B cell (primary cell): Measurements from ENCODE around the gene KIF25. TPM values are rescaled to one million over a fixed set of nuclear protein-coding genes. Genes with fewer than 3 reads are reported as not detected.

Source experiments
- ATAC-seq: fragments of 200-7000 bp; cut with Tn5 transposase; one replicate; pipeline ENCODE4 v1.10.0; 2021; ENCODE audit warnings: low read depth, mild to moderate bottlenecking, moderate number of reproducible peaks, moderate library complexity
- CTCF ChIA-PET: fragments of 350-600 bp; sonication (Branson Sonifier 250); formaldehyde crosslinking; loops from one replicate; lab custom pipeline; 2021; ENCODE audit warnings: antibody characterized with exemption, inconsistent platforms; lab: Charles Lee
- POLR2A ChIA-PET: fragments of 350-600 bp; sonication (Branson Sonifier 250); formaldehyde crosslinking; loops from one replicate; lab custom pipeline; 2021; ENCODE audit warnings: antibody characterized with exemption; lab: Charles Lee
- DNase-seq: peaks from one replicate; pipeline ENCODE4 v3.0.0; 2013
- H2AFZ ChIP-seq: 2 replicates; pipeline ENCODE4 v1.6.1; 2012; ENCODE audit warnings: mild to moderate bottlenecking, low read depth, low read length; ENCODE audit not compliant: insufficient read depth, poor library complexity, severe bottlenecking
- H3K27ac ChIP-seq, 2 donors: 1 replicate in 1 of 2; 2 replicates in 1 of 2; pipeline ENCODE4 v1.5.1; 2012 to 2013; ENCODE audit warnings: low read length in 2 of 2, mild to moderate bottlenecking in 2 of 2, moderate library complexity in 1 of 2
- H3K27me3 ChIP-seq, 4 experiments: fragments of 200-600 bp in 1 of 4; sonication (generic) in 1 of 4; replicated peaks in 1 of 4; 1 replicate in 2 of 4; 2 replicates in 2 of 4; pipeline versions ENCODE4 v1.6.1 to v1.7.0; 2013 to 2016; ENCODE audit warnings: low read length in 3 of 4, mild to moderate bottlenecking in 2 of 4, mixed read lengths in 1 of 4, moderate library complexity in 1 of 4; ENCODE audit not compliant: insufficient read depth in 4 of 4, control insufficient read depth in 3 of 4; ENCODE audit errors: control extremely low read depth in 1 of 4
- H3K36me3 ChIP-seq, 2 experiments: replicated peaks in 1 of 2; 1 replicate in 1 of 2; 2 replicates in 1 of 2; pipeline versions ENCODE4 v1.6.1 to v1.7.1; 2013; ENCODE audit warnings: low read length in 1 of 2; ENCODE audit not compliant: insufficient read depth in 2 of 2, control insufficient read depth in 1 of 2; ENCODE audit errors: control extremely low read depth in 1 of 2, extremely low read depth in 1 of 2
- H3K4me1 ChIP-seq, 2 donors: fragments of 200-600 bp in 1 of 2; sonication (generic) in 1 of 2; 1 replicate in 1 of 2; 2 replicates in 1 of 2; pipeline versions ENCODE4 v1.5.1 to v1.6.1; 2013 to 2017; ENCODE audit warnings: low read length in 2 of 2; ENCODE audit not compliant: control insufficient read depth in 2 of 2, insufficient read depth in 2 of 2
- H3K4me2 ChIP-seq: replicated peaks from 2 replicates; pipeline ENCODE3; 2012; ENCODE audit warnings: mild to moderate bottlenecking, low read depth, low read length; ENCODE audit not compliant: poor library complexity, severe bottlenecking
- H3K4me3 ChIP-seq, 5 experiments: fragments of 200-600 bp in 1 of 5; sonication (generic) in 1 of 5; 1 replicate in 3 of 5; 2 replicates in 2 of 5; pipeline versions ENCODE4 v1.5.1 to v1.7.0; 2011 to 2016; ENCODE audit warnings: low read length in 4 of 5, mild to moderate bottlenecking in 4 of 5, low read depth in 2 of 5, control low read depth in 1 of 5, moderate library complexity in 1 of 5; ENCODE audit not compliant: insufficient read depth in 1 of 5; ENCODE audit errors: control extremely low read depth in 1 of 5, extremely low read depth in 1 of 5
- H3K79me2 ChIP-seq: fragments of 200-600 bp; sonication (generic); one replicate; pipeline ENCODE4 v1.6.0; 2016; ENCODE audit warnings: low read length; ENCODE audit not compliant: control insufficient read depth, insufficient read depth
- H3K9ac ChIP-seq: fragments of 200-600 bp; sonication (generic); 2 replicates; pipeline ENCODE4 v1.6.1; 2017; ENCODE audit warnings: mild to moderate bottlenecking, low read length, moderate library complexity
- H3K9me3 ChIP-seq, 3 donors: one replicate each; pipeline versions ENCODE4 v1.6.1 to v1.7.1; 2013; ENCODE audit warnings: low read length in 2 of 3; ENCODE audit not compliant: control insufficient read depth in 2 of 3, insufficient read depth in 1 of 3; ENCODE audit errors: control extremely low read depth in 1 of 3
- H4K20me1 ChIP-seq: 2 replicates; pipeline ENCODE4 v1.6.0; 2012; ENCODE audit warnings: mild to moderate bottlenecking, low read length; ENCODE audit not compliant: insufficient read depth, control insufficient read depth, poor library complexity, severe bottlenecking
- H3K27ac Mint-ChIP-seq: one replicate; pipeline ENCODE4 v1.8.0; 2021; ENCODE audit warnings: mixed read lengths
- H3K27me3 Mint-ChIP-seq: one replicate; pipeline ENCODE4 v1.8.0; 2021; ENCODE audit warnings: mixed read lengths
- H3K4me1 Mint-ChIP-seq: one replicate; pipeline ENCODE4 v1.8.0; 2021; ENCODE audit warnings: mixed read lengths
- H3K4me3 Mint-ChIP-seq: one replicate; pipeline ENCODE4 v1.8.0; 2021; ENCODE audit warnings: mixed read lengths
- H3K9me3 Mint-ChIP-seq: one replicate; pipeline ENCODE4 v1.8.0; 2022; ENCODE audit warnings: mixed read lengths; ENCODE audit not compliant: insufficient read depth
- EZH2 ChIP-seq: IDR thresholded peaks from 2 replicates; pipeline ENCODE4 v1.6.1; 2012; ENCODE audit warnings: borderline replicate concordance, low read depth, mild to moderate bottlenecking, moderate library complexity, low read length; ENCODE audit not compliant: insufficient read depth, poor library complexity, severe bottlenecking
- WGBS: methylation state at CpG from one replicate; pipeline ENCODE4 v1.1.5; 2013; ENCODE audit warnings: missing lambda C conversion rate; ENCODE audit not compliant: insufficient coverage; 5-methylcytosine and 5-hydroxymethylcytosine counted together
- intact Hi-C: fragments of 100-400 bp; cut with micrococcal nuclease; formaldehyde crosslinking; loops from one replicate; pipeline ENCODE4 v1.10.0; 2022
- polyA plus RNA-seq: library from polyadenylated mRNA; depleted of rRNA; stranded (reverse); fragments of >200 nt; gene quantifications from 2 replicates; pipeline ENCODE4 v1.2.3, GENCODE V29; 2012
- total RNA-seq, 2 donors: library from RNA; stranded (reverse); fragments of 120-200 nt in 1 of 2; gene quantifications; 1 replicate in 1 of 2; 2 replicates in 1 of 2; pipeline versions ENCODE4 v1.2.3 to v1.2.4, GENCODE V29; 2013 to 2022
- TF ChIP-seq, protein P1 (sequence below): fragments of 200-600 bp; IDR thresholded peaks from one replicate; pipeline ENCODE4 v1.8.0; 2022; ENCODE audit warnings: antibody characterized with exemption, mild to moderate bottlenecking

Gene KIF25
- total and polyA plus RNA-seq, 2 donors (not counting 1 experiment from before 2014, with no cell fraction given), result not detected

DNA sequence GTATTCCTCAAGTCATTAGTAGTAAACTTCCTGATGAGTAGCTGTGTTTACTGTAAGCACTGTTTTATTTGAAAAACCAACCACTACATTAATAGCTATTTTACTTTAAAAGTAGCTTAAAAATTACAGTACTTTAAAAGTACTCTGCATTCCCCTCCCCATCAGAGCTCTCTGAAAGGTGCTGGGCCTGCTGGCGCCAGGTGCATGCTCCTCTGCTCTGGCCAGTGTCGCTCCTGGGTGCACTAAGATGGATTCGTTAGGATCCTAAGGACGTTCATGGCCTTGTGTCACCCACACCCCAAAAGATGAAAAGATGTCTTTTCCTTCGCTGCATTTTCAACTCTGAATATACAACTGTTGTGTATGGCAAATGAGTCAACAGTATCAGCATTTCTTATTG, 43.9 kb upstream of the KIF25 start:
- intact Hi-C loops, result no loop called here
- no peaks in the 10 kb centered on the region for H3K4me1 ChIP-seq
- POLR2A ChIA-PET, result no interaction called here
- no peaks in the 10 kb centered on the region for H3K4me1 Mint-ChIP-seq
- no peaks in the 10 kb centered on the region for H3K27me3 ChIP-seq
- DNase-seq, result no peak
- no peaks in the 10 kb centered on the region for H4K20me1 ChIP-seq
- H3K27ac ChIP-seq, result no peak overlapping the region
- H3K4me3 Mint-ChIP-seq, result no peak overlapping the region
- H3K4me2 ChIP-seq, result no peak overlapping the region
- H3K9me3 Mint-ChIP-seq, result no peaks in the 10 kb centered on the region
- H3K27me3 Mint-ChIP-seq, result no peaks in the 10 kb centered on the region
- H3K9ac ChIP-seq, result no peak overlapping the region
- no peak for ATAC-seq
- no peak overlapping the region for H3K27ac Mint-ChIP-seq
- WGBS, result 100% methylated on average over 2 of the region's 5 CpGs
- no peak overlapping the region for H3K4me3 ChIP-seq
- TF ChIP-seq, protein P1, sequence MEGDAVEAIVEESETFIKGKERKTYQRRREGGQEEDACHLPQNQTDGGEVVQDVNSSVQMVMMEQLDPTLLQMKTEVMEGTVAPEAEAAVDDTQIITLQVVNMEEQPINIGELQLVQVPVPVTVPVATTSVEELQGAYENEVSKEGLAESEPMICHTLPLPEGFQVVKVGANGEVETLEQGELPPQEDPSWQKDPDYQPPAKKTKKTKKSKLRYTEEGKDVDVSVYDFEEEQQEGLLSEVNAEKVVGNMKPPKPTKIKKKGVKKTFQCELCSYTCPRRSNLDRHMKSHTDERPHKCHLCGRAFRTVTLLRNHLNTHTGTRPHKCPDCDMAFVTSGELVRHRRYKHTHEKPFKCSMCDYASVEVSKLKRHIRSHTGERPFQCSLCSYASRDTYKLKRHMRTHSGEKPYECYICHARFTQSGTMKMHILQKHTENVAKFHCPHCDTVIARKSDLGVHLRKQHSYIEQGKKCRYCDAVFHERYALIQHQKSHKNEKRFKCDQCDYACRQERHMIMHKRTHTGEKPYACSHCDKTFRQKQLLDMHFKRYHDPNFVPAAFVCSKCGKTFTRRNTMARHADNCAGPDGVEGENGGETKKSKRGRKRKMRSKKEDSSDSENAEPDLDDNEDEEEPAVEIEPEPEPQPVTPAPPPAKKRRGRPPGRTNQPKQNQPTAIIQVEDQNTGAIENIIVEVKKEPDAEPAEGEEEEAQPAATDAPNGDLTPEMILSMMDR, result no peak
- no peak for TF ChIP-seq EZH2
- H3K36me3 ChIP-seq, result no peaks in the 10 kb centered on the region
- H2AFZ ChIP-seq, result no peak overlapping the region
- CTCF ChIA-PET, result no interaction called here
- no peaks in the 10 kb centered on the region for H3K79me2 ChIP-seq
- no peaks in the 10 kb centered on the region for H3K9me3 ChIP-seq

DNA sequence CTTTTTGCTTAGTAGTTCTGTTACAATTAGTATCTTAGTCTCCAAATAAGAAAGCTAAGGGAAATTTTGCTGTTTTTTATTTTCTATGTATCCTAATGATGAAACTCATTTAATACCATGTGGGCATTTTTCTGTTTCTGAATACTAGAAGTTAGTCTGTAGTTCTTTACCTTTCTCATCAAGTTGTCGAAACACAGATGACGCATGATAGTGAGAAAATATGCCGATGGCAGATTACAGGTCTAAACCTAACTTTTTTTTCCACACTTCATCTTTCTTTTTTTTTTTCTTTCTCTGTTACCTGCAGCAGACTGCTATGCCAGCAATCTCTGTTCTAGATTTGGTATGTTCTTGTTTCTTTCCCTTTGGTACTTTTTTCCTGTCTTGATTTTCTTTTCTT, 43.3 kb upstream of the KIF25 start:
- no peak overlapping the region for H3K27ac ChIP-seq
- H3K27me3 ChIP-seq, result no peaks in the 10 kb centered on the region
- no peaks in the 10 kb centered on the region for H3K4me1 Mint-ChIP-seq
- ChIA-PET POLR2A (no interaction called here), CTCF (no interaction called here)
- ATAC-seq (no peak), DNase-seq (no peak)
- no CpG with 5 or more reads among the region's 3 CpGs for WGBS
- H3K4me3 Mint-ChIP-seq, result no peak overlapping the region
- intact Hi-C loops, result no loop called here
- no peaks in the 10 kb centered on the region for H3K27me3 Mint-ChIP-seq
- H3K9me3 Mint-ChIP-seq, result no peaks in the 10 kb centered on the region
- no peak overlapping the region for H2AFZ ChIP-seq
- no peaks in the 10 kb centered on the region for H4K20me1 ChIP-seq
- H3K36me3 ChIP-seq, result no peaks in the 10 kb centered on the region
- H3K9me3 ChIP-seq, result no peaks in the 10 kb centered on the region
- no peak overlapping the region for H3K4me3 ChIP-seq
- H3K79me2 ChIP-seq, result no peaks in the 10 kb centered on the region
- H3K4me2 ChIP-seq, result no peak overlapping the region
- no peak overlapping the region for H3K9ac ChIP-seq
- no peaks in the 10 kb centered on the region for H3K4me1 ChIP-seq
- no peak overlapping the region for H3K27ac Mint-ChIP-seq
- TF ChIP-seq, protein P1, result no peak
- TF ChIP-seq EZH2, result no peak
